ENCODE measurements around the gene CCDC40. TPM values are rescaled to one million over a fixed set of nuclear protein-coding genes. Genes with fewer than 3 reads are reported as not detected.

Gene CCDC40
- total RNA-seq, 2 experiments from 2014 or later = 0.64 to 0.77 TPM

DNA sequence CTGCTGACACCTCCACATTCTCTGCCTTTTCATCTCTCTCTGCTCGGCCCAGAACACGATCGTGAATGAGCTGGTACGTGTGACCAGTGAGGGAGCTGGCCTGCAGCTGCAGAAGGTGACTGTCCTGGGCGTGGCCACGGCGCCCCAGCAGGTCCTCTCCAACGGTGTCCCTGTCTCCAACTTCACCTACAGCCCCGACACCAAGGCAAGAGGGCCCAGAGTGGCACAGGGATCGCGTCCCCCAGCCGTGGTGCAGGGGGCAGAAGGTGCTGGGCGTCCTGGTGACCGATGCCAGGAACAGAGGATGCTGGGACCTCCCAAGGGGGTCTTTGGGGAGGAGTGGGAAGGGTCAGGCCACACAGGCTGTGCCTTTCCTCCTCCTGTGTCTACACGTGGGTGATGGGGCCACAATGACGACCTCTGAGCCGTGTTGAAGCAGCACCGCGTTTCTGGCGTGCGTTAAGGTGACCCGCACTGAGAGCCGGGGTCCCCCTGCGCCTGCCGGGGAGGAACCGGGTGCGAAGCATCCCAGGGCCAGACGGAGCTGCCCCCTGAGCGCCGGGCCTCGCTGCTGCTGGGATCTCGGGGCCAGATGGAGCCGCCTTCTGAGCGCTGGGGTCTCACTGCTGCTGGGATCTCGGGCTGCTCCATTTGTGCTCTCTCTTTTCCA is 82.3 kb downstream of the CCDC40 start:
- ChIA-PET CTCF (no interaction called here), POLR2A (no interaction called here)
- ATAC-seq (ENCODE audit: poor library complexity) (no peak), DNase-seq (no peak)
- Histone ChIP-seq H3K27me3 (ENCODE audit: control insufficient read depth in 1 of 2, insufficient read depth in 2 of 2, low read length in 2 of 2) (no peaks in the 10 kb centered on the region), H3K36me3 (ENCODE audit: insufficient read depth, low read length) (no peaks in the 10 kb centered on the region), H3K27ac (ENCODE audit: low read depth in 1 of 2, low read length in 2 of 2) (no peak overlapping the region), H3K4me1 (ENCODE audit: insufficient read depth, low read length) (no peaks in the 10 kb centered on the region), H3K9me3 (ENCODE audit: control insufficient read depth in 1 of 2, insufficient read depth in 1 of 2, low read length in 2 of 2) (no peaks in the 10 kb centered on the region), H3K4me3 (ENCODE audit: low read length) (no peak overlapping the region)
- Mint-ChIP-seq H3K27me3 (no peaks in the 10 kb centered on the region), H3K4me1 (ENCODE audit: low read depth) (no peaks in the 10 kb centered on the region), H3K27ac (no peak overlapping the region), H3K9me3 (no peaks in the 10 kb centered on the region), H3K36me3 (ENCODE audit: low read depth) (no peaks in the 10 kb centered on the region), H3K4me3 (no peak overlapping the region)
- TF ChIP-seq, protein P1, sequence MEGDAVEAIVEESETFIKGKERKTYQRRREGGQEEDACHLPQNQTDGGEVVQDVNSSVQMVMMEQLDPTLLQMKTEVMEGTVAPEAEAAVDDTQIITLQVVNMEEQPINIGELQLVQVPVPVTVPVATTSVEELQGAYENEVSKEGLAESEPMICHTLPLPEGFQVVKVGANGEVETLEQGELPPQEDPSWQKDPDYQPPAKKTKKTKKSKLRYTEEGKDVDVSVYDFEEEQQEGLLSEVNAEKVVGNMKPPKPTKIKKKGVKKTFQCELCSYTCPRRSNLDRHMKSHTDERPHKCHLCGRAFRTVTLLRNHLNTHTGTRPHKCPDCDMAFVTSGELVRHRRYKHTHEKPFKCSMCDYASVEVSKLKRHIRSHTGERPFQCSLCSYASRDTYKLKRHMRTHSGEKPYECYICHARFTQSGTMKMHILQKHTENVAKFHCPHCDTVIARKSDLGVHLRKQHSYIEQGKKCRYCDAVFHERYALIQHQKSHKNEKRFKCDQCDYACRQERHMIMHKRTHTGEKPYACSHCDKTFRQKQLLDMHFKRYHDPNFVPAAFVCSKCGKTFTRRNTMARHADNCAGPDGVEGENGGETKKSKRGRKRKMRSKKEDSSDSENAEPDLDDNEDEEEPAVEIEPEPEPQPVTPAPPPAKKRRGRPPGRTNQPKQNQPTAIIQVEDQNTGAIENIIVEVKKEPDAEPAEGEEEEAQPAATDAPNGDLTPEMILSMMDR (IDR thresholded peaks at IDR 0.05) = no peak
- intact Hi-C loops (cut with DNase I, micrococcal nuclease) = no loop called here

DNA sequence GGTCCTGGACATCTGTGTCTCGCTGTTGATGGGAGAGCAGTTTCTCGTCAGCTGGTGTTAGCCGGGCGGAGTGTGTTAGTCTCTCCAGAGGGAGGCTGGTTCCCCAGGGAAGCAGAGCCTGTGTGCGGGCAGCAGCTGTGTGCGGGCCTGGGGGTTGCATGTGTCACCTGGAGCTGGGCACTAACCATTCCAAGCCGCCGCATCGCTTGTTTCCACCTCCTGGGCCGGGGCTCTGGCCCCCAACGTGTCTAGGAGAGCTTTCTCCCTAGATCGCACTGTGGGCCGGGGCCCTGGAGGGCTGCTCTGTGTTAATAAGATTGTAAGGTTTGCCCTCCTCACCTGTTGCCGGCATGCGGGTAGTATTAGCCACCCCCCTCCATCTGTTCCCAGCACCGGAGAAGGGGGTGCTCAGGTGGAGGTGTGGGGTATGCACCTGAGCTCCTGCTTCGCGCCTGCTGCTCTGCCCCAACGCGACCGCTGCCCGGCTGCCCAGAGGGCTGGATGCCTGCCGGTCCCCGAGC is 82.9 kb downstream of the CCDC40 start:
- Mint-ChIP-seq H3K27me3 (no peaks in the 10 kb centered on the region), H3K27ac (no peak overlapping the region), H3K36me3 (ENCODE audit: low read depth) (no peaks in the 10 kb centered on the region), H3K4me1 (ENCODE audit: low read depth) (no peaks in the 10 kb centered on the region), H3K9me3 (no peaks in the 10 kb centered on the region), H3K4me3 (no peak overlapping the region)
- Histone ChIP-seq H3K27ac (ENCODE audit: low read depth in 1 of 2, low read length in 2 of 2) (no peak overlapping the region), H3K36me3 (ENCODE audit: insufficient read depth, low read length) (no peaks in the 10 kb centered on the region), H3K4me3 (ENCODE audit: low read length) (no peak overlapping the region), H3K27me3 (ENCODE audit: control insufficient read depth in 1 of 2, insufficient read depth in 2 of 2, low read length in 2 of 2) (no peaks in the 10 kb centered on the region), H3K4me1 (ENCODE audit: insufficient read depth, low read length) (no peaks in the 10 kb centered on the region), H3K9me3 (ENCODE audit: control insufficient read depth in 1 of 2, insufficient read depth in 1 of 2, low read length in 2 of 2) (no peaks in the 10 kb centered on the region)
- ChIA-PET CTCF (no interaction called here), POLR2A (no interaction called here)
- DNase-seq (no peak), ATAC-seq (ENCODE audit: poor library complexity) (no peak)
- intact Hi-C loops (cut with DNase I, micrococcal nuclease) = no loop called here
- TF ChIP-seq, protein P1 (IDR thresholded peaks at IDR 0.05) = no peak

DNA sequence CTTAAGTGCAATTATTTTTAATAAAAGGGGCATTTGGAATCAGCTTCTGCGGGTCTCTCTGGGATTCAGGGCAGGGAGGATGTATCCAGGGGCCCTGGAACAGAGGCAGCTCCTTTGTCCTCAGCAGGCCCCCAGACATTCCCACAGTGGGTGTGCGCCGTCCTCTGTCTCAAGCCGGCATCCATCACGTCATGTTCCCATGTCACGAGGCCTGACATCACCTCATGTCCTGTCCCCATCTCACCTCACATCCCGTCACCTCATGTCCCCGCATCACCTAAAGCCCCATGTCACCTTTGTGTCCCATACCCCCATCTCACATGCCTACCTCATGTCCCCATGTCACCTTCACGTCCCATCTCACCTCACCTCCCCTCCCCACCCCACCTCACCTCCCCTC is 83.4 kb downstream of the CCDC40 start:
- Mint-ChIP-seq H3K4me1 (ENCODE audit: low read depth) (no peaks in the 10 kb centered on the region), H3K27me3 (no peaks in the 10 kb centered on the region), H3K9me3 (no peaks in the 10 kb centered on the region), H3K27ac (no peak overlapping the region), H3K36me3 (ENCODE audit: low read depth) (no peaks in the 10 kb centered on the region), H3K4me3 (no peak overlapping the region)
- Histone ChIP-seq H3K4me1 (ENCODE audit: insufficient read depth, low read length) (no peaks in the 10 kb centered on the region), H3K27me3 (ENCODE audit: control insufficient read depth in 1 of 2, insufficient read depth in 2 of 2, low read length in 2 of 2) (no peaks in the 10 kb centered on the region), H3K9me3 (ENCODE audit: control insufficient read depth in 1 of 2, insufficient read depth in 1 of 2, low read length in 2 of 2) (no peaks in the 10 kb centered on the region), H3K4me3 (ENCODE audit: low read length) (no peak overlapping the region), H3K27ac (ENCODE audit: low read depth in 1 of 2, low read length in 2 of 2) (no peak overlapping the region), H3K36me3 (ENCODE audit: insufficient read depth, low read length) (no peaks in the 10 kb centered on the region)
- intact Hi-C loops (cut with DNase I, micrococcal nuclease) = no loop called here
- DNase-seq (no peak), ATAC-seq (ENCODE audit: poor library complexity) (no peak)
- ChIA-PET POLR2A (no interaction called here), CTCF (no interaction called here)
- TF ChIP-seq, protein P1 (IDR thresholded peaks at IDR 0.05) = no peak

All from CD4-positive, alpha-beta T cell (primary cell).